ENCODE data around the gene TMEM131L. TPM values are rescaled to one million over a fixed set of nuclear protein-coding genes. Genes with fewer than 3 reads are reported as not detected.

Gene TMEM131L
- polyA plus RNA-seq, 1 donor (not counting 4 experiments of a cell fraction or from before 2014, with no cell fraction given) = 10.3 TPM

- no peak for FAIRE-seq
- peaks cover 3% of the 10 kb centered on the region for H3K4me1 ChIP-seq (ENCODE audit: control insufficient read depth, extremely low read depth, insufficient read depth, low read length)
- H3K36me3 ChIP-seq (ENCODE audit: control insufficient read depth in 2 of 2, extremely low read depth in 1 of 2, insufficient read depth in 2 of 2, low read length in 2 of 2) = peaks cover 5 to 16% of the 10 kb centered on the region in 2 experiments
- H2AFZ ChIP-seq (ENCODE audit: control insufficient read depth, low read length) = no peak overlapping the region
- no peak overlapping the region for H3K4me2 ChIP-seq (ENCODE audit: control insufficient read depth, extremely low read depth, insufficient read depth, low read depth, low read length)
- H3K9ac ChIP-seq (ENCODE audit: control insufficient read depth, extremely low read depth, insufficient read depth, low read length) = no peak overlapping the region
- no peaks in the 10 kb centered on the region for H3K27me3 ChIP-seq (ENCODE audit: control insufficient read depth, extremely low read depth, insufficient read depth, low read length)
- dilution Hi-C loops (cut with MboI; ENCODE audit: extremely low pct_ligation_motif_present, low sequenced_read_pairs) = no loop called here
- no peaks in the 10 kb centered on the region for H4K20me1 ChIP-seq (ENCODE audit: control insufficient read depth, extremely low read depth, insufficient read depth, low read length)
- H3K9me1 ChIP-seq (ENCODE audit: control insufficient read depth, extremely low read depth, insufficient read depth, low read length) = no peaks in the 10 kb centered on the region
- TF ChIP-seq CTCF (optimal IDR thresholded peaks at IDR 0.05 in 1 of 3, IDR thresholded peaks at IDR 0.05 in 1 of 3, conservative IDR thresholded peaks at IDR 0.05 in 1 of 3; ENCODE audit: extremely low read depth in 1 of 3, insufficient read depth in 2 of 3, low read length in 3 of 3) = no peak
- TF ChIP-seq EZH2 (IDR thresholded peaks at IDR 0.05; ENCODE audit: low read length) = no peak
- no peak overlapping the region for H3K27ac ChIP-seq (ENCODE audit: control insufficient read depth, insufficient read depth, low read length)
- H3K4me3 ChIP-seq (ENCODE audit: control insufficient read depth in 2 of 3, extremely low read depth in 1 of 3, insufficient read depth in 2 of 3, low read depth in 1 of 3, low read length in 3 of 3) = no peak overlapping the region
- no peaks in the 10 kb centered on the region for H3K79me2 ChIP-seq (ENCODE audit: control insufficient read depth, insufficient read depth, low read length)
- H3K9me3 ChIP-seq (ENCODE audit: control insufficient read depth, low read depth, low read length) = no peaks in the 10 kb centered on the region
- DNase-seq (ENCODE audit: low read depth, low spot score) = no peak
These were observed 172.8 kb downstream of the TMEM131L start for GRCh38 chr4:153638999-153639398.

GRCh38 chr4:153639833-153640802 is 174.0 kb downstream of the TMEM131L start:
- H3K4me1 ChIP-seq (ENCODE audit: control insufficient read depth, extremely low read depth, insufficient read depth, low read length) = peaks cover 3% of the 10 kb centered on the region
- H2AFZ ChIP-seq (ENCODE audit: control insufficient read depth, low read length) = no peak overlapping the region
- H3K36me3 ChIP-seq (ENCODE audit: control insufficient read depth in 2 of 2, extremely low read depth in 1 of 2, insufficient read depth in 2 of 2, low read length in 2 of 2) = peaks cover 5 to 7% of the 10 kb centered on the region in 2 experiments
- dilution Hi-C loops (cut with MboI; ENCODE audit: extremely low pct_ligation_motif_present, low sequenced_read_pairs) = no loop called here
- FAIRE-seq = no peak
- no peaks in the 10 kb centered on the region for H3K79me2 ChIP-seq (ENCODE audit: control insufficient read depth, insufficient read depth, low read length)
- no peaks in the 10 kb centered on the region for H3K27me3 ChIP-seq (ENCODE audit: control insufficient read depth, extremely low read depth, insufficient read depth, low read length)
- no peaks in the 10 kb centered on the region for H3K9me1 ChIP-seq (ENCODE audit: control insufficient read depth, extremely low read depth, insufficient read depth, low read length)
- no peak for DNase-seq (ENCODE audit: low read depth, low spot score)
- no peak overlapping the region for H3K4me3 ChIP-seq (ENCODE audit: control insufficient read depth in 2 of 3, extremely low read depth in 1 of 3, insufficient read depth in 2 of 3, low read depth in 1 of 3, low read length in 3 of 3)
- H3K9ac ChIP-seq (ENCODE audit: control insufficient read depth, extremely low read depth, insufficient read depth, low read length) = no peak overlapping the region
- H3K9me3 ChIP-seq (ENCODE audit: control insufficient read depth, low read depth, low read length) = peaks cover under 1% of the 10 kb centered on the region
- H4K20me1 ChIP-seq (ENCODE audit: control insufficient read depth, extremely low read depth, insufficient read depth, low read length) = no peaks in the 10 kb centered on the region
- no peak overlapping the region for H3K4me2 ChIP-seq (ENCODE audit: control insufficient read depth, extremely low read depth, insufficient read depth, low read depth, low read length)
- no peak overlapping the region for H3K27ac ChIP-seq (ENCODE audit: control insufficient read depth, insufficient read depth, low read length)
- no peak for TF ChIP-seq EZH2 (IDR thresholded peaks at IDR 0.05; ENCODE audit: low read length)
- TF ChIP-seq CTCF (optimal IDR thresholded peaks at IDR 0.05 in 1 of 3, IDR thresholded peaks at IDR 0.05 in 1 of 3, conservative IDR thresholded peaks at IDR 0.05 in 1 of 3; ENCODE audit: extremely low read depth in 1 of 3, insufficient read depth in 2 of 3, low read length in 3 of 3) = no peak

Measured in keratinocyte (primary cell).